ENCODE data around the gene TNS1.
A peak's percentile ranks its signal among the peaks of the same experiment; 100 is the strongest.

The TNS1 gene

GRCh38 chr2:217887841-217888701 is 114.7 kb downstream of the TNS1 start:
- Histone ChIP-seq H3K36me3 (ENCODE audit: insufficient read depth, low read length) (peaks cover 91% of the 10 kb centered on the region), H3K4me3 (ENCODE audit: low read depth in 1 of 2, low read length in 2 of 2) (no peak overlapping the region), H3K9ac (ENCODE audit: low read length) (no peak overlapping the region), H3K27ac (ENCODE audit: low read depth, low read length) (no peak overlapping the region), H3K27me3 (ENCODE audit: control insufficient read depth in 1 of 2, insufficient read depth in 2 of 2, low read length in 2 of 2) (no peaks in the 10 kb centered on the region), H3K9me3 (ENCODE audit: low read length) (no peaks in the 10 kb centered on the region), H3K4me1 (ENCODE audit: insufficient read depth, low read length) (peaks cover 16% of the 10 kb centered on the region)

DNA sequence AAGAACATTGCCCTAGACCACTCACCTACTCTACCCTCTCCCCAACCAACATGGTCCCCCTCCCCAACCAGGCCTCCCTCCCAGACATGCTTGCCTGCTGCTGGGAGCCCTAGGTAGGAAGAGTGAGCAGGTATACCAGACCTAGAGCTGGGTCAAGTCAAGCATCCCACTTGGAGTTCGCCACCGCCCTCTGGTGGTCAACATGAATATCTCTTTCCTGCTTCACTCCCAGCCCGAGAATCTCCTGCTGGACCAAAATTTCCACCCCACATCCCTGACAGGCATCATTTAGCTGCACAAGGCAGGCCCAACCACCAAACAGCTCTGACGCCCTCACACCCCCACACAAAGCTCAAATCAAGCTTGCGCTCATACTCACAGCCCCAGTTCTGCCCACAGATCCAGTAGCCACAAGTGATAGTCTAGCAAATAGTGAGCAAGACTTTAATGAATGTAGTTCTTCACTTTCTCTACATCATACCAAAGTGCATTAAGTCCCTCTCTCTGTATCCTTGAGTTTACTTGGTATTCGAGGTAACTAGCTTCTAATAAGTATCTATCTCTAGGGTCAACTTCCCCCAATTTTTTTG is 116.0 kb downstream of the TNS1 start:
- Histone ChIP-seq H3K27ac (ENCODE audit: low read depth, low read length) (no peak overlapping the region), H3K9ac (ENCODE audit: low read length) (no peak overlapping the region), H3K27me3 (ENCODE audit: control insufficient read depth in 1 of 2, insufficient read depth in 2 of 2, low read length in 2 of 2) (no peaks in the 10 kb centered on the region), H3K36me3 (ENCODE audit: insufficient read depth, low read length) (peaks cover 83% of the 10 kb centered on the region), H3K9me3 (ENCODE audit: low read length) (no peaks in the 10 kb centered on the region), H3K4me1 (ENCODE audit: insufficient read depth, low read length) (peaks cover 16% of the 10 kb centered on the region), H3K4me3 (ENCODE audit: low read depth in 1 of 2, low read length in 2 of 2) (no peak overlapping the region)

DNA sequence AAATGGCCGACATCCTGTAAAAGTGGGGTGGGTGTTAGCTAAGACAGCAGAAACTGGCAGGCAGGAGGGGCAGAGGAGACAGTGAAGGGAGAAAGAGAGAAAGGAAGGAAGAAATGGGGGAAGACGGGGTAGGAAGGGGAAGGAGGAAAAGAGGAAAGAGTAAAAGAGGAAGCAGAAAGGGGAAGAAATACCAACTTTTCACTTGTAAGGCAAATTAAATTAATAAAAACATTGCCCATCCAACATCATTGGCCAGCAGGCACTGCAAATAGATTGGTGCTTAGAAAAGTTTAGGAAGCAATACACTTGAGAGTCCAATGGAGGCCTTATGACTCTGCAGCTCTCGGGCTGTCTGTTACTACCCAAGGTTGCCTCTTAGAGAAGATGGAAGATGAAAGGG is 116.7 kb downstream of the TNS1 start:
- Histone ChIP-seq H3K27ac (ENCODE audit: low read depth, low read length) (peak overlapping the region; percentile 8), H3K4me3 (ENCODE audit: low read depth in 1 of 2, low read length in 2 of 2) (no peak overlapping the region), H3K27me3 (ENCODE audit: control insufficient read depth in 1 of 2, insufficient read depth in 2 of 2, low read length in 2 of 2) (no peaks in the 10 kb centered on the region), H3K4me1 (ENCODE audit: insufficient read depth, low read length) (peaks cover 22% of the 10 kb centered on the region), H3K36me3 (ENCODE audit: insufficient read depth, low read length) (peaks cover 83% of the 10 kb centered on the region), H3K9ac (ENCODE audit: low read length) (no peak overlapping the region), H3K9me3 (ENCODE audit: low read length) (no peaks in the 10 kb centered on the region)

DNA sequence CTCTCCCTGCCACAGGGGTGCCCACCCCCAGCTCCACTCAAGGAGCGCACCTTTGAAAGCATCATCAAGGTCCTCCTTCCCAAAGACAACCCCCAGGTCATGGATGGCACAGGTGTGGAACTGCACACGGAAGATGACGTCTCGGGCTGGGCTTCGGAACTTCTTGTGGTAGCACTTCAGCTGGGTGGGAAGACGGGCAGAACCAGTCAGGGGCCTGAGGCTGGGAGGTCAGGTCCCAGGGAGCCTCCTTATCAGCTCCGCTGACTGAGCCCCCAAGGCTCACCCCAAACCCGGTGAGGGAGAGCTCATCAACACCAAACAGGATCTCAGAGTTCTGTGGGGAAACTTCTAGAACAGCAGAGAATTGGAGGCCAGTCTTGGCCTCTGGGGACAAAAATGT is 117.8 kb downstream of the TNS1 start:
- no peak overlapping the region for H3K27ac ChIP-seq (ENCODE audit: low read depth, low read length)
- no peaks in the 10 kb centered on the region for H3K9me3 ChIP-seq (ENCODE audit: low read length)
- peaks cover 83% of the 10 kb centered on the region for H3K36me3 ChIP-seq (ENCODE audit: insufficient read depth, low read length)
- no peaks in the 10 kb centered on the region for H3K27me3 ChIP-seq (ENCODE audit: control insufficient read depth in 1 of 2, insufficient read depth in 2 of 2, low read length in 2 of 2)
- H3K4me1 ChIP-seq (ENCODE audit: insufficient read depth, low read length): peaks cover 23% of the 10 kb centered on the region
- H3K9ac ChIP-seq (ENCODE audit: low read length): no peak overlapping the region
- H3K4me3 ChIP-seq (ENCODE audit: low read depth in 1 of 2, low read length in 2 of 2): no peak overlapping the region

- Histone ChIP-seq H3K36me3 (ENCODE audit: insufficient read depth, low read length) (peaks cover 85% of the 10 kb centered on the region), H3K27ac (ENCODE audit: low read depth, low read length) (peak overlapping the region; percentile 38), H3K9ac (ENCODE audit: low read length) (no peak overlapping the region), H3K27me3 (ENCODE audit: control insufficient read depth in 1 of 2, insufficient read depth in 2 of 2, low read length in 2 of 2) (no peaks in the 10 kb centered on the region), H3K4me1 (ENCODE audit: insufficient read depth, low read length) (peaks cover 55% of the 10 kb centered on the region), H3K9me3 (ENCODE audit: low read length) (no peaks in the 10 kb centered on the region), H3K4me3 (ENCODE audit: low read depth in 1 of 2, low read length in 2 of 2) (no peak overlapping the region)
Measured at GRCh38 chr2:217880891-217881290, 121.9 kb downstream of the TNS1 start.

DNA sequence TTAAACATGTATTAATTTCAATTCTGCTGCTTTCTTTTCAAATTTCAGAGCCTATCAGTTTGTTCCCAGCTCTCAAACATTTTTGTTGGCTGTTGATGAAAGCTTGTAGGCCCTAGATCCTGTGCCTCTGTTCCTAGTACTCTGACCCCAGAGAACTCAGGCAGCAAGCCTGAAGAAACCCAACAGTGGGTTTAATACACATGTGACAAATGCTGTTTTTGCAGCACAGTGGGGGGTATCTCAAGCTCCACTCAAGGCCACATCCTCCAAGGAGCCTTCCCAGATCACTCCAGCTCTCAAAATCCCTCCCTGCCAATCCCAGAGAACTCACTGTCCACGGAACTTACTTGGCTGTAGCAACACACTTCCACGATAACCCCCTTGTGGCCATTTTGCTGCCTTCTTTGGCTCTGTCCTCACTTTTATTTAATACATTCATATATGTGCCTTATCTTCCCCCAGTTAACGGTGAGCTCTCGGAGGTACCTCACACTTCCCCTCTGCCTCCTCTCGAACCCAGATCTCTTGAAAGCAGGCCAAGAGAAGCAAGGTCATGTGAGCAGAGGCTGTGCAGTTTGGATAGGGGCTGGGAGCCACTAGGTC is 122.4 kb downstream of the TNS1 start:
- Histone ChIP-seq H3K4me3 (ENCODE audit: low read depth in 1 of 2, low read length in 2 of 2) (no peak overlapping the region), H3K27me3 (ENCODE audit: control insufficient read depth in 1 of 2, insufficient read depth in 2 of 2, low read length in 2 of 2) (no peaks in the 10 kb centered on the region), H3K9me3 (ENCODE audit: low read length) (no peaks in the 10 kb centered on the region), H3K4me1 (ENCODE audit: insufficient read depth, low read length) (peaks cover 60% of the 10 kb centered on the region), H3K9ac (ENCODE audit: low read length) (no peak overlapping the region), H3K27ac (ENCODE audit: low read depth, low read length) (peak overlapping the region; percentile 41), H3K36me3 (ENCODE audit: insufficient read depth, low read length) (peaks cover 85% of the 10 kb centered on the region)

- Histone ChIP-seq H3K9ac (ENCODE audit: low read length) (no peak overlapping the region), H3K36me3 (ENCODE audit: insufficient read depth, low read length) (peaks cover 85% of the 10 kb centered on the region), H3K9me3 (ENCODE audit: low read length) (no peaks in the 10 kb centered on the region), H3K27ac (ENCODE audit: low read depth, low read length) (peak overlapping the region; percentile 74), H3K4me3 (ENCODE audit: low read depth in 1 of 2, low read length in 2 of 2) (no peak overlapping the region), H3K4me1 (ENCODE audit: insufficient read depth, low read length) (peaks cover 72% of the 10 kb centered on the region), H3K27me3 (ENCODE audit: control insufficient read depth in 1 of 2, insufficient read depth in 2 of 2, low read length in 2 of 2) (no peaks in the 10 kb centered on the region)
Measured at GRCh38 chr2:217878915-217879590, 123.7 kb downstream of the TNS1 start.

DNA sequence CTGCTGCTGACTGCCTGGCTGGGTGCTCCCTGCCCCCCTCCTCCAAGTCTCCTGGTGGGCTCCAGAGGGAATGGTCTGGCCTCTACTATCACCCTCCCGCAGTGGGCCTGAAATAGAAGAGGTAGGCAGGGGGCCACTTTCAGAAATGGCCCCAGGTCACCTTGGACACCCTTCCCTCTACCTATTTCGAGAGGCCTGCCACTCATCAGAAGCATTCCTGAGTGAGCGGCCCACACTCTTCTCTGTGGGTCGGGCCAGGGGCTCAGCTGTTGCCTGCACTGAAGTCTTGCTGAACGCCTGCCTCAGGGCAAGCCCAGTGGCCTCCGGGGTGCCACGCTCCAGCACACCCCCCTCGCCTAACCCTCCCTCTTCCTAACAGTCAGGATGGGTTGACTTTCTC is 124.9 kb downstream of the TNS1 start:
- peak overlapping the region; percentile 74 for H3K27ac ChIP-seq (ENCODE audit: low read depth, low read length)

GRCh38 chr2:217876253-217876570 is 126.6 kb downstream of the TNS1 start:
- peak overlapping the region; percentile 74 for H3K27ac ChIP-seq (ENCODE audit: low read depth, low read length)
- H3K27me3 ChIP-seq (ENCODE audit: control insufficient read depth in 1 of 2, insufficient read depth in 2 of 2, low read length in 2 of 2): no peaks in the 10 kb centered on the region
- H3K4me1 ChIP-seq (ENCODE audit: insufficient read depth, low read length): peaks cover 83% of the 10 kb centered on the region
- H3K9ac ChIP-seq (ENCODE audit: low read length): peak overlapping the region; percentile 32
- no peaks in the 10 kb centered on the region for H3K9me3 ChIP-seq (ENCODE audit: low read length)
- H3K4me3 ChIP-seq (ENCODE audit: low read depth in 1 of 2, low read length in 2 of 2): no peak overlapping the region
- peaks cover 99% of the 10 kb centered on the region for H3K36me3 ChIP-seq (ENCODE audit: insufficient read depth, low read length)

More for the DNA sequence above, 124.9 kb downstream of the TNS1 start:
- Histone ChIP-seq H3K9me3 (ENCODE audit: low read length) (no peaks in the 10 kb centered on the region), H3K4me3 (ENCODE audit: low read depth in 1 of 2, low read length in 2 of 2) (no peak overlapping the region), H3K4me1 (ENCODE audit: insufficient read depth, low read length) (peaks cover 72% of the 10 kb centered on the region), H3K27me3 (ENCODE audit: control insufficient read depth in 1 of 2, insufficient read depth in 2 of 2, low read length in 2 of 2) (no peaks in the 10 kb centered on the region), H3K36me3 (ENCODE audit: insufficient read depth, low read length) (peaks cover 92% of the 10 kb centered on the region), H3K9ac (ENCODE audit: low read length) (no peak overlapping the region)

DNA sequence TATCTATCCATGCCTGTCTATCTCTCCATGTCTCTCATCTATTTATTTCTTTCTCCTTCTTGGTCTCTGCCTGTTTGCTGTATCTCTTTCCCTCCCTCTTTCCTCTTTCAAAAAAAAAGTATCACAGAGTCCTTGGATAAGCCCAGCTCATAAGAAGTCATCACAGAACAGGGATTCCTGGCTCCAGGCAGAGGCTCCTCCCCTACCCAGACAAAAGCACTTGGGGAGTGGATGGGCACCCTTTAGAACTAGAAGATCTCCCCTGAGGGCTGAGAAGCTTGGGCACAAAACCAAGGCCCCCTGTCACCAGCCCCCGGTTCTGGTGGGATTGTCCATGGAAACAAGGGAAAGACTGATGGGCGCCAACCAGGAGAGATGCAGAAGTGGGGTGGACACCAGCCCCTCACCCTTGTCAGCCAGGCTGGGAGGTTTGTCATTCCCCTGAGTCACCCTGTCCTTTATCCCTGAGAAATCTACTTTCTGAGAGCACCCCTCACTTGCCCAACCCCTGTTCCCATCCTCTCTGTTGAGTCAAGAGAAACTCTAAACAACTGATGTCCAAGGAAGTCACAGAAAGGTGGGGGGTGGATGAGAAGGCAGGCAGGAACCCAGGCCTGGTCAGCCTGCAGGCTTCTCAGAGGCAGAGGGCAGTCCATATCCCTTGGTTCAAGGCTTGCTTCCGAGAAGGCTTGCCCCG is 127.1 kb downstream of the TNS1 start:
- H3K4me1 ChIP-seq (ENCODE audit: insufficient read depth, low read length): peaks cover 83% of the 10 kb centered on the region
- no peak overlapping the region for H3K9ac ChIP-seq (ENCODE audit: low read length)
- no peaks in the 10 kb centered on the region for H3K27me3 ChIP-seq (ENCODE audit: control insufficient read depth in 1 of 2, insufficient read depth in 2 of 2, low read length in 2 of 2)
- H3K4me3 ChIP-seq (ENCODE audit: low read depth in 1 of 2, low read length in 2 of 2): no peak overlapping the region
- H3K27ac ChIP-seq (ENCODE audit: low read depth, low read length): peak overlapping the region; percentile 74
- no peaks in the 10 kb centered on the region for H3K9me3 ChIP-seq (ENCODE audit: low read length)
- peaks cover 99% of the 10 kb centered on the region for H3K36me3 ChIP-seq (ENCODE audit: insufficient read depth, low read length)

DNA sequence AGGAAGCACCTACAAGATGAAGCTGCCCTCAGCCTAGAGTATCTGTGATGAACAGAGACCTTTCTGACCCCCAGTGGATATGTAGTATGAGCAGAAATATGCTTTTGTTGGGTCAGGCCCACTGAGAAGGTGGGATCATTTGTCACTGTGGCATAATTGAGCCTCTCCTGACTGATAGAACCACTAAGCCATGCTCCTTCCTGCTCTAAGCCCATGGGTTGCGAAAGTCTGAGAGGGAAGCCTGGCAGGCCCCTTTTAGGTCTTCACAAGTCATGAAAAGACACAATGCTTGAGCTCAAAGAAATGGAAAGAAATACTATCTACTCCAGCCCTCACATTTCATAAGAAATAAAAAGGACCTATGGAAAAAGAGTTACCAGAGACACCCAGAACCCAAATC is 127.7 kb downstream of the TNS1 start:
- H3K4me1 ChIP-seq (ENCODE audit: insufficient read depth, low read length): peaks cover 83% of the 10 kb centered on the region
- H3K4me3 ChIP-seq (ENCODE audit: low read depth in 1 of 2, low read length in 2 of 2): no peak overlapping the region
- peaks cover 99% of the 10 kb centered on the region for H3K36me3 ChIP-seq (ENCODE audit: insufficient read depth, low read length)
- H3K27me3 ChIP-seq (ENCODE audit: control insufficient read depth in 1 of 2, insufficient read depth in 2 of 2, low read length in 2 of 2): no peaks in the 10 kb centered on the region
- H3K27ac ChIP-seq (ENCODE audit: low read depth, low read length): peak overlapping the region; percentile 74
- no peaks in the 10 kb centered on the region for H3K9me3 ChIP-seq (ENCODE audit: low read length)
- H3K9ac ChIP-seq (ENCODE audit: low read length): no peak overlapping the region
